Skin of body (tissue), 2 donors: ENCODE data around the gene ACOT9. TPM values are rescaled to one million over a fixed set of nuclear protein-coding genes. Genes with fewer than 3 reads are reported as not detected.
"Not testable (repeated sequence)": the region's sequence is repeated elsewhere in the genome, so short reads cannot be mapped to it uniquely, and the experiment has no call there.

ENCODE experiments used
- DNase-seq: peaks from one replicate; lab custom pipeline; 2025; lab: John Stamatoyannopoulos, UW
- total RNA-seq: library from RNA; depleted of rRNA; stranded (reverse); fragments of >200 nt; gene quantifications from one replicate; pipeline ENCODE4 v1.2.3, GENCODE V29; 2014

Gene ACOT9
- total RNA-seq, result 28.3 TPM

- peak; percentile 89 for DNase-seq
Measured at GRCh38 chrX:23742697-23743622, at the start of gene ACOT9. ACOT9 (minus strand) TSS chrX:23743276; CDS start chrX:23743144, 132 bp downstream.

GRCh38 chrX:23790155-23790497 lies 47.0 kb upstream of the ACOT9 start:
- DNase-seq, result no peak

- DNase-seq, result no peak
Measured at GRCh38 chrX:23789386-23790154, 46.5 kb upstream of the ACOT9 start.

GRCh38 chrX:23788946-23789345 lies 45.9 kb upstream of the ACOT9 start:
- no peak for DNase-seq

- no peak for DNase-seq
Measured at GRCh38 chrX:23788521-23788920, 45.4 kb upstream of the ACOT9 start.

- no peak for DNase-seq
Measured at GRCh38 chrX:23787745-23788118, 44.7 kb upstream of the ACOT9 start.

GRCh38 chrX:23786268-23786815 lies 43.3 kb upstream of the ACOT9 start:
- DNase-seq, result no peak

GRCh38 chrX:23785580-23785979 lies 42.5 kb upstream of the ACOT9 start:
- DNase-seq, result no peak

GRCh38 chrX:23784470-23785331 lies 41.6 kb upstream of the ACOT9 start:
- DNase-seq, result no peak

- DNase-seq, result no peak
Measured at GRCh38 chrX:23783589-23784469, 40.8 kb upstream of the ACOT9 start.

- peak; percentile 89 for DNase-seq
Measured at GRCh38 chrX:23782863-23783588, 40.0 kb upstream of the ACOT9 start, which contains the start of gene SAT1. SAT1 (plus strand) TSS chrX:23783173; CDS start chrX:23783352, 179 bp downstream.

- DNase-seq, result no peak
Measured at GRCh38 chrX:23782455-23782854, 39.4 kb upstream of the ACOT9 start.

GRCh38 chrX:23779025-23779424 lies 35.9 kb upstream of the ACOT9 start:
- no peak for DNase-seq

GRCh38 chrX:23776363-23776762 lies 33.3 kb upstream of the ACOT9 start:
- no peak for DNase-seq

- DNase-seq, result no peak
Measured at GRCh38 chrX:23773601-23774175, 30.6 kb upstream of the ACOT9 start.

- not testable (repeated sequence) for DNase-seq
Measured at GRCh38 chrX:23771086-23771485, 28.0 kb upstream of the ACOT9 start.

- no peak for DNase-seq
Measured at GRCh38 chrX:23770142-23770541, 27.1 kb upstream of the ACOT9 start.

- DNase-seq, result no peak
Measured at GRCh38 chrX:23766650-23767551, 23.8 kb upstream of the ACOT9 start.
